GM18867 (cell line): ENCODE results near the gene CYTH2.
A peak's percentile ranks its signal among the peaks of the same experiment; 100 is the strongest.

Experiments
- ATAC-seq: cut with Tn5 transposase; IDR thresholded peaks from one replicate; pipeline ENCODE4 v1.9.1; 2021; ENCODE audit warnings: mild to moderate bottlenecking, moderate library complexity; ENCODE audit not compliant: unreplicated experiment

Gene CYTH2

DNA sequence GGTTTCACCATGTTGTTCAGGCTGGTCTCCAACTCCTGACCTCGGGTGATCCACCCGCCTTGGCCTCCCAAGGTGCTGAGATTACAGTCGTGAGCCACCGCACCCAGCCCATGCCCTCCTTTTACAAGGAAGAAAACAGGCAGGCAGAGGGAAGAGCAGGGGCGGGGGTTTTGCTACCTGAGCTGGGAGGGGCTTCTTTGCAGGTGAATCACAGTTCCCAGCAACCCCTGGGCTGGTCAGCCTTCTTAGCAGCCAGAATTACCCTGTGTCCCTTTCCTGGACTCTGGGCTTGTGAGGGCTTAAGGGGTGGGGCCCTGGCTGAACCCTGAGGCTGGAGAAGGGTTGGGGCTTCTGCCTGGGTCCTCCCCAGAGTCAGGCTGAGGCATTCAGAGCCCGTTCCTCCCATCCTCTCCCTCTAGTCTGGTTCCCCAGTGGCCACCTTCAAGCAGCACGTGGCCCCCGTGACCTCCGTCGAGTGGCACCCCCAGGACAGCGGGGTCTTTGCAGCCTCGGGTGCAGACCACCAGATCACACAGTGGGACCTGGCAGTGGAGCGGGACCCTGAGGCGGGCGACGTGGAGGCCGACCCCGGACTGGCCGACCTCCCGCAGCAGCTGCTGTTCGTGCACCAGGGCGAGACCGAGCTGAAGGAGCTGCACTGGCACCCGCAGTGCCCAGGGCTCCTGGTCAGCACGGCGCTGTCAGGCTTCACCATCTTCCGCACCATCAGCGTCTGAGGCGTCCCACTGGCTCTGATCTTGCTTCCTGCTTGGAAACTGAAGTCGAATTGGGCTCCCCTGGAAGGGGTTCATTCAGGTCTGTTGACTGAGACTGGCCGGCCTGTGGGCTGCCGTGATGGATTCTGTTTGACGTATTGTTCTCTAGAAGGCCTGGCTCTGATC lies 16.6 kb upstream of the CYTH2 start:
- ATAC-seq: no peak

DNA sequence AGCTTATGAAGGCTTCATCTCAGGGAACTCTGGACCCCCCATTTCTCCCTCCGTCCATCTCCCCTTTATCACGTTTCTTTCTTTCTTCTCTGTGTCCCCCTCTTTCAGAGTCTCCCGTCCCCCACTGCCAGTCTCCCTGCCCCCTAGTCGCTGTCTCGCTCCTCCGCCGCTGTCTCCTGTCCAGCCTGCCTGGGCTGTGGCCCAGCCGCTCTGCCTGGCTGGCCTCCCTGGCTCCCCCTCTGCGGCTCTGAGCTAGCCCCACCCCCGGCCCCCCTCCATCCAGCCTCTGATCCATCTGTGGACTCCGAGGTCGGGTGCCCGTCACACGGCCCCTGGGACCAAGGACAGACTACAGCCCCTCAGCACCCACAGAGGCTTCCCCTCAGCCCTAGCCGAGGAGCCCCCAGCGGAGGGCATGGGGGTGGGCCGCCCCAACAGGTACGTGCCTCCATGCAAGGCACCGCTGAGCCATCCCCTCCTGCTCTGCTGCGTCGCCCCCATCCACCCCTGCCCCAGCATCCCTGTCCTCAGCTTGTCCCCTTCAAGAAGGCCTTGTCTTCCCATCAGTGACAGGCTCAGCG lies 14.9 kb upstream of the CYTH2 start:
- no peak for ATAC-seq

DNA sequence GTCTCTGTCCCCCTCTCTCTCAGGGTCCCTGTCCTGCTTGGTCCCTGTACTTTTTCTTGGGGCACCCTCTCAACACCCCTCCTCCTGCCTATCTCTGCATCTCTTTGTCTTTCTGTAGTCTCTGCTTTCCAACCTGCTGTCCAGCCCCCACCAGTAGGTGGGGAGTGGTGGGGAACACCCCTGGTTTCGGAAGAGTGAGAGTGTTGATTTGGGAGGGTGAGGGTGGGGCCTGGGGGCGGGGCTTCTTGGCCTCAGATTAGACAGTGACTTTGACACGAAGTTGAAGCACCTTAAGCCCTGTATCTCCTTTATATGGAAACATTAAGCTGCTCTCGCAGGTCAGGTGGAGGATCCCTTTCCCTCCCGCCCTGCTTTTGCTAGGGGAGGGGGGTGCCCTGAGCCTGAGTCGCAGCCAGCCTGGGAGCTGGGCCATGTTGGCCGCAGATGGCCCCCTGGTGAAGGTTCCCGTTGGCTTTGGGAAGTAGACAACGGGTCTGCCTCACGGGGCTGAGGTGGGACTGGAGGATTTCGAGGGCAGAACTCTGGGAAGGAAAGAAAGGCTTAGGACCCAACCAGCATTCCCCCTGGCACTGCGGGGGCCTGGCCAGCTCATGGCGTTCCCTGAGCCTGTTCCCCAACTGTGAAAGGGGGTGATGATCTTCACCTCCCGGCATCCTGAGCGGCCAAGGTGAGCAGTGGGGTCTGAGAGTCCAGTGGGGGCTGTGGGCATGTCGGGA lies 13.8 kb upstream of the CYTH2 start, which contains the start of gene KCNJ14:
KCNJ14 (plus strand) TSS at position 404 of the 737 bp plus-strand sequence. CDS start 6,151 bp downstream, outside the sequence.
- ATAC-seq: no peak

DNA sequence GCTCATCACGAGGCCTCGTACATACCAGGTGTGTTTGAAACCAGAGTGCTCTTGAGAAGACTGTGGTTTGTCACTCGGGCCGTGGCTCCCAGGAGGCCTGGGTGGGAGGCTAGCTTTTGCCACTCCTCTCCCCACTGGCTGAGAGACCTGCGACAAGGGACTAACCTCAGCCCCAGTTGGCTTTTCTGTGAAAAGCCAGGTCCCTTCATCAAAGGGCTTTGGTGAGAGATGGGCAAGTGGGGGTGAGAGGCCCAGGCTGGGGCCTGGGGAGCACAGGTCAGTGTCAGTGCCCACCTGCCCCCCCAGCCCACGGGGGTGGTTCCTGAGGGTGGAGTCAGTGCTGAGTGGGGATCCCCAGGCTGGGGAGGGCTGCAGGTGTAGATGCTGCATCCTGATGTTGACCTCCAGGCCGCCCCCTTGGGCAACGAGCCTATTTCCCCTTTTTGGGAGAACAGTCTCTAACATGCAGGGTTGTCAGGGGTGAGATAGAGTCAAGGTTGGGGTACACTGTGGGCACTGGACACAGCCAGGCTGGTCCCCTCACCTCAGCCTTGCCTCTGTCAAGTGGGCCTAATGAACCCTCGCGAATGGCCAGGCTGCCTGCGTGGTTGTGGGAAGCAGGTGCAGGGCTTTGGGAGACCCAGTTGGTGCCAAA lies 13.1 kb upstream of the CYTH2 start:
- no peak for ATAC-seq

DNA sequence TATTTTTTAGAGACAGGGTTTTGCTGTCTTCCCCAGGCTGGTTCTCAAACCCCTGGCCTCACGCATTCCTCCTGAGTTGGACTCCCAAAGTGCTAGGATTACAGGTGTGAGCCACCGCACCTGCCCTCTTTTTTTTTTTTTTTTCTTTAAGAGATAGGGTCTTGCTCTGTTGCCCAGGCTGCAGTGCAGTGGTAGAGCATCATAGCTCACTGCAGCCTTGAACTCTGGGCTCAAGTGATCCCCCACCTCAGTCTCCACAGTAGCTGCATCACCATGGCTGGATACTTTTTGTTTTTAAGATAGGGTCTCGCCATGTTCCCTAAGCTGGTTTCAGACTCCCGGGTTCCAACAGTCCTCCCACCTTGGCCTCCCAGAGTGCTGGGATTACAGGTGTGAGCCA lies 12.3 kb upstream of the CYTH2 start:
- ATAC-seq: no peak

DNA sequence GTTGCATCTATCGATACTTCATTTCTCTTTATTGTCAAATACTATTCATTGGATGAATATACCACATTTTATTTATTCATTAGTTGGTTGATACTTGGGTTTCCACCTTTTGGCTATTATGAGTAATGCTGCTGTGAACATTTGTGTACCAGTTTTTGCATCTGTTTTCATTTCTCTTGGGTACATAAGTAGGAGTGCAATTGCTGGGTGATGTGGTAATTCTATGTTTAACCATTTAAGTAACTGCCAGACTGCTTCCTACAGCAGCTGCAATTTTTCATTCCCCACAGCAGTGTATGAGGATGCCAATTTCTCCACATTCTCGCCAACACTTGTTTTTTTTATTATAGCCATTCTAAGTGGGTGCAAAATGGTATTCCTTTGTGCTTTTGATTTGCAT lies 11.2 kb upstream of the CYTH2 start:
- no peak for ATAC-seq

DNA sequence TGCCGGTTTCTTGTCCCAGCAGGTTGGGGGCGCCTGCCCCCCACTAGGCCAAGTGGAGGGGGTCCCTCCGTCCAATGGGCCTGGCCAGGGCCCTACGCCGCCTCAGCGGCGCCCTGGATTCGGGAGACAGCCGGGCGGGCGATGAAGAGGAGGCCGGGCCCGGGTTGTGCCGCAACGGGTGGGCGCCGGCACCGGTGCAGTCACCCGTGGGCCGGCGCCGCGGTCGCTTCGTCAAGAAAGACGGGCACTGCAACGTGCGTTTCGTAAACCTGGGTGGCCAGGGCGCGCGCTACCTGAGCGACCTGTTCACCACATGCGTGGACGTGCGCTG lies 7.6 kb upstream of the CYTH2 start:
- no peak for ATAC-seq

DNA sequence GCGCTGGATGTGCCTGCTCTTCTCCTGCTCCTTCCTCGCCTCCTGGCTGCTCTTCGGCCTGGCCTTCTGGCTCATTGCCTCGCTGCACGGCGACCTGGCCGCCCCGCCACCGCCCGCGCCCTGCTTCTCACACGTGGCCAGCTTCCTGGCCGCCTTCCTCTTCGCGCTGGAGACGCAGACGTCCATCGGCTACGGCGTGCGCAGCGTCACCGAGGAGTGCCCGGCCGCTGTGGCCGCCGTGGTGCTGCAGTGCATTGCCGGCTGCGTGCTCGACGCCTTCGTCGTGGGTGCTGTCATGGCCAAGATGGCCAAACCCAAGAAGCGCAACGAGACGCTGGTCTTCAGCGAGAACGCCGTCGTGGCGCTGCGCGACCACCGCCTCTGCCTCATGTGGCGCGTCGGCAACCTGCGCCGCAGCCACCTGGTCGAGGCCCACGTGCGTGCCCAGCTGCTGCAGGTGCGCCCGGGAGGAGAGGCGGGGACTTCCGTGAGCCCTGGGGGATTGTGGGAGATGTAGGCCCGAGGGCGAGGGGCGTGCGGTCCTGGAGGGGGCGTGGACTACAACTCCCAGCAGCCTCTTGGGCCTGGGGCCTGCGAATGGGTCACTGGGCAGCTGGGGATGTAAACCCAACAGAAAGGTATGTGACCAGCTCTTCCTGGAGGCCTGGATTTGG lies 7.0 kb upstream of the CYTH2 start:
- ATAC-seq: no peak

DNA sequence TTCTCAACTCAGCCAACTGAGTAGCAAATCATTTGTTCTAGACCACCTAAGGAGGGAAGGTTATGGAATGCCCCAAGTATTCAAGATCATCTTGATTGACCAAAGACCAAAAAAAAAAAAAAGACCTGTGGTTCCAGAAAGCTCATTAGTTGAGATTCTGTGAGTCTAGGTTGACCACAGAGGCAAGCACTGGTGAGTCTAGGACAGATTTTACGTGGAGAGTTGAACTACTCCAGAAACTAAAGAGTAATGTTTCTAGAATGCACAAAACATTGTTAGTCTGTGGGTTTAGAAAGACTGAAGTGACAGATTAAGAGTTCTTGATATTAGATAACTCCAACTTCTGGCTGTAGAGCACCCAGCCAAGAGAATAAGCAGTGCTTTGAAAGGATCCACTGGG lies 4.0 kb upstream of the CYTH2 start:
- ATAC-seq: no peak

DNA sequence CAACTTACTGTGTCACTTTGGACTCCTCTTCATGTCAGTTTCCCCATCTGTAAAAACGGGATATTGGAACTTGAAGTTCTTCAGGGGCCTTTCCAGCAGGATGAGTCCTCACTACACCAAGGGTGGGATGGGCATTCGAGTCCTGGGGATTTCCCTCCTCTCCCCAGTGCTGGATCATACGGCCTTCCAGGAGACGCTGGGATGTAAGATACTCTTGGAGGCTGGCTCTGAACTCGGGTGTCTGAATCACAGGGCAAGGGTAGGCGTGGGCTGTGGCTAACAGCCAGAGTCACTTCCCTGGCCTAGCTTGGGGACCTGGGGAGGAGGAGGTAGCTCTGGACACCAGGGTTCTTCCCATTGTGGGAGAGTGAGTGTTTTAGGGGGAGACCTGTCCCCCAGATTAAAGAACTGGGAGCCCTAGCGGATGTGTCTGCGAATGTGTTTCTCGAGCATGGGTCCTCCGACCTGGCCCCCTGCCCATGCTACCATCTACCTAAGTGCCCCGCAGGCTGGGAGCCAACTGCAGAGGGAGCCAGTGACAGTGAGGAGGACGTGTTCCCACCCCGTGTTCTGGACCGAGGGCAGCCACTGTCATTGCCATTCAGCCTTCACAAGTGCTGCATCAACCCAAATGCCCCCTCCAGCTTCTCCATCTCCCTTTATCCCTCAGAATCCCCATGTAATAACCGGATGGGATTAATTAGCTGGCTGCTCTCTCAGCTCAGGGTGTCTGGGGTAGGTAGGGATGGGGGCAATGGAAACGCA lies 2.4 kb upstream of the CYTH2 start:
- ATAC-seq: no peak

DNA sequence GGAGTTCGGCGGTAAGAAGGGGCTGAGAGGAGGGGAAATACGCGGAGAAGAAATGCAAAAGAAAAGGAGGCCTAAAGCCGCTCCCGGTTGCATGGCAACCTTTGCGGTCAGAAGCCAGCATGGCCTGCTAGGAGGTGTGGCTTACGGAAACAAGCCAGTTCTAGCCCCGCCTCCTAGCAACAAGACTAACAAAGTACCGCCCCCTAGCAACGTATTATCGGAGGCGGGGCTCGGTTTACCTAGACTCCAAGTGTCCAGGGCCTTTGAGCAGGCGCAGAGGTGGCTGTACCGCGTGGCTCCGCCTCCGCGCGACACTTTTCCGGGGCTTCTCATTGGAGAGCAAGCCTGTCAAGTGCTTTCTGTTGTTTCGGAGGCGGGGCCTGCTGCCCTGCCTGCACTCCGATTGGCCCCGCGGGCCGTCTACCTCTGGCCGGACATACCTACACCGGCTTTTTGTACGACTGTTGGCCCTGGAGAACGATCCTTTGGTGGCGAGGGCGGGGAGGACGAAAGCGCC lies 339 bp upstream of the CYTH2 start:
- peak; percentile 89 for ATAC-seq

DNA sequence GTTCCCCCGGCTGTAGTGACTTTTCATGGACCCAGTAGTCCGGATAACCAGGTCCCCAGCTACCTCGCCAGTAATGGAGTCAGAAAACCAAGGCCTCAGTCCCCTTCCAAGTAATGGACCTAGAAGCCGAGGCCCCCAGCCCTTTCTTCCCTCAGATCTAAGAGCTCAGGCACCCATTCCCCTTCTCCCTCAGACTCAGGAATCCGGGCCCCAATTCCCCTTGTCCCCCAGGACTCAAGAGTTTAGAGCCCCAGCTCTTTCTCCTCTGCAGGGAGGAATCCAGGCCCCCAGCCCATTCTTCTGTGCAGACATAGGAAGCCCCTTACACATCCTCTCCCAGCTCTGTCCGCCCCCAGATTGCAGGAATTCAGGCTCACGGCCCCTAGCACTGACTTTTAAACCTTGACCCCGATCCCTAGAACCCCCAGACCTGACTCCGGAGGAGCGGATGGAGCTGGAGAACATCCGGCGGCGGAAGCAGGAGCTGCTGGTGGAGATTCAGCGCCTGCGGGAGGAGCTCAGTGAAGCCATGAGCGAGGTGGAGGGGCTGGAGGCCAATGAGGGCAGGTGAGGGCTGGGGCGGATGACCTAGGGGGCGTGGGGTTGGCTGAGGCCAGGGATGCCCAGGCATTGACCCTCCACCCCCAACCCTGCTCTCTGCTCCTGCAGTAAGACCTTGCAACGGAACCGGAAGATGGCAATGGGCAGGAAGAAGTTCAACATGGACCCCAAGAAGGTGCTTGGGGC lies 938 bp downstream of the CYTH2 start:
- ATAC-seq: no peak

DNA sequence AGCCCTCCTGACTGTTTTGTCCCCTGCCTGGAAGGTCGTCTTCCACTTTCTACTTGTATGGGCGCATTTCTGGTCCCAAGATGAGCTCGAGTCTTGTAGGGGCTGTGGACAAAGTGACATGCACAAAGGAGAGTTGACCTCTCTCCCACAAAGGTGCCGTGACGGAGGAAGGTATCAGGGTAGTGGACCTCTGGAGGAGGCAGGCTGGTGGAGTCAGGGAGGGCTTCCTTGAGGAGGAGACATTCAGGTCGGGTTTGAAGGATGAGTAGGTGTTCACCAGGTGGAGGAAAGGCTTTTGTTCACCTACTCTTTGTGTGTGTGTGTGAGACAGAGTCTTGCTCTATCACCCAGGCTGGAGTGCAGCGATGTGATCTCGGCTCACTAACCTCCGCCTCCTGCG lies 1.7 kb downstream of the CYTH2 start:
- no peak for ATAC-seq

DNA sequence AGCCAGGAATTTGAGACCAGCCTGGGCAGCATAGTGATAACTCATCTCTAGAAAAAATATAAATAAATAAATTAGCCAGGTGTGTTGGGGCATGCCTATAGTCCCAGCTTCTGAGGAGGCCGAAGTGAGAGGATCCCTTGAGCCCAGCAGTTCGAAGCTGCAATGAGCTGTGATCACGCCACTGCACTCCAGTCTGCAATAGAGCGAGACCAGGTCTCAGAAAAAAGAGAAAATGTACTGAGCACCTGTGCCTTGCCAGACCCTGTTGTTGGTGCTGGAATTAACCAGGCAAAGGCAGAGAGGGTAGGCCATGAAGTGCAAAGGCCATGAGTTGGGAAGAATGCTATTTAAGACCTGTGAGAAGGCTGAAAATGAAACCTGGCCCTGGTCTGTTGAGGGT lies 2.7 kb downstream of the CYTH2 start:
- ATAC-seq: no peak

DNA sequence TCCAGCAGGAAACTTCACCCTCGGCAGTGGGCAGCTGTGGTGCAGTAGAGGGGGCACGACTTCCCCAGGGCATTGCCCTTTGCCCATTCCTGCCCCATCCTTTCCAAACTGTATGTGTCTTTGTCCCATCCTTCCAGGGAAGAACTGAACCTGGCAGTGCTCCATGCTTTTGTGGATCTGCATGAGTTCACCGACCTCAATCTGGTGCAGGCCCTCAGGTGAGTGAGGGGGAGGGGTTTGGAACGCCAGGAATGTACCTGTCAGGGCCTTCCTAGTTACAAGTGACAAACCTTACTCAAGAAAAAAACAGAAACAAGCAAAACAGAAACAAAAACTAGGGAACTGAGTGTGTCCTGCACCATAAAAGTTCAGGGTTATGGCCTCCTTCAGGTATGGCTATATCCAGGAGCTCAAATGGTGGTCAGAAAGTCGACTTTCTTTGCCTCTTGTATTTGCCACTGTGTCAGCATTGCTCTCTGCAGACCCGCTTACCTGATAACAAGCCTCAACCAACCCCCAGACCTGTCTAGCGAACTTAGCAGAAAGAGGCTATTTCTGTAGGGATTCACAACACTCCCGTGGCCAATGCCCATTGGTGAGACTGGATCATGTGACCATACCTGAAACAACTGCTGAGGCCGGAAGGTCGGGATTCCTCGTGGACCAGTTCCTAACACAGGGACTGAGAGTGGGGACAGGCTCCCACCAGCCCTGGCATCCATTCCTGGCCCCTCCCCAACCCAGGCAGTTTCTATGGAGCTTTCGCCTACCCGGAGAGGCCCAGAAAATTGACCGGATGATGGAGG lies 4.2 kb downstream of the CYTH2 start:
- no peak for ATAC-seq

DNA sequence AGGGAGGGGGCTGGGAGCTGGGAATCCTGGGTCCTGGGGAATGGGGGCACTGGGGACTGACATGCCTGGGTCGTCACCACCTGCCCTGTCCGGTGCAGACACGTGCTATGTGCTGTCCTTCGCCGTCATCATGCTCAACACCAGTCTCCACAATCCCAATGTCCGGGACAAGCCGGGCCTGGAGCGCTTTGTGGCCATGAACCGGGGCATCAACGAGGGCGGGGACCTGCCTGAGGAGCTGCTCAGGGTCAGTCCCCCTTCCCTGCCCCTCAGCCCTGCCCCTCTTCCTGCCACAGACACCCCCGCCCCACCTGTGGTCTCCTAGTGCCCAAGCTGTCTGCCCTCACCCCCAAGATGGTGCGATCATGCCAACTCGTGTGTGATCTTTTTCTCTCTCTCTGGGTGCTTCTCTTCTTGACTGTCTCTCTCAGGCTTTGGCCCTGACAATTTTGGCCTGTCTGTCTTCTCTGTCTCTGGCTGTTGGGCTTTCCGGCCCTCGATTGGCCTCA lies 5.0 kb downstream of the CYTH2 start:
- ATAC-seq: no peak

DNA sequence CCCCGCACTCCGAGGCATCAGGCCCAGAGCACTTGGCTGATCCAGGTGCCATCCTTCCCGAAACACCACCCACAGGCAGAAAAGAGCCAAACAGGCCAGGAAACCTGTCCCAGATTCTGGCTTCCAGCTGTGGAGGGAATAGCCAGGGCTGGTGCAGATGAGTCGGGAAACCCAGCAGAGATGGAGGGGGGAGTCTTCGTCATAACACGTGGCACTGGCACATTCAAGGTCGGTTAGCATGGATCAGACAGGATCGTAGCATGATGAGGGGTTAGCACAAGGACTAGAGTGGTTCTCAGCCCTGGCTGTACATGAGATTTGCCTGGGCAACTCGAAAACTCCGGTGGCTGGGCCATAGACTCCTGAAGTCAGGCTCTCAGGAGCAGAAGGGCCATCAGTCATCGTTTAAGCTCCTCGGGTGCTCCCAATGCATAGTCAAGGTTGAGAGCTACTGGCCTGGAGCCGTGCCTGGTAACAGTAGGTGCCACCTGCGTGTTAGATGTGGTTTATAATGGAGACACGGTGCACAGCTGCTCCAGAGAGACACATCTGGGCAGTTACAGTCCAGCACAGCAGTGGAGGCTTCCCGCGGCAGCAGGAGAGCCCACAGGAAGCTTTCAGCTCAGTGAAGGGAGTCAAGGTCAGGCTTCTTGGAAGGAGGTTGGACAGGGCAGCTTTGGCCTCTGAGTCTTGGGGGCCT lies 6.3 kb downstream of the CYTH2 start:
- ATAC-seq: no peak

DNA sequence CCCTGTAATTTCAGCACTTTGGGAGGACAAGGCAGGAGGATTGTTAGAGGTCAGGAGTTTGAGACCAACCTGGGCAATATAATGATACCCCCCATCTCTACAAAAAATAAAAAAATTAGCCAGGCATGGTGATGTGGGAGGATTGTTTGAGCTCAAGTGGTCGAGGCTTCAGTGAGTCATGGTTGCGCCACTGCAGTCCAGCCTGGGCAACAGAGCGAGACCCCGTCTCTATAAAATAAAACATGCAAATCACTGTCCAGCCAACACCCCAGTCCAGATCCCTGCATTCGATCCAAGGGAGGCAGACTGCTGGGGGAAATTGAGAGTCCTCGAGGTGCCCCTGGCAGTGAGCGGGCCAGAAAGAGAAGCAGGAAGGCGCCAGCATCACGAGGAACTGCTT lies 7.0 kb downstream of the CYTH2 start:
- ATAC-seq: no peak
